SK-MEL-5 (cell line): ENCODE measurements around the gene UBE2R2. TPM values are rescaled to one million over a fixed set of nuclear protein-coding genes. Genes with fewer than 3 reads are reported as not detected.

Experiments
- DNase-seq: peaks from one replicate; pipeline ENCODE4 v3.0.0-alpha.2; 2016; ENCODE audit warnings: low read depth, low spot score
- in situ Hi-C: cut with HindIII; loops from 2 replicates; pipeline ENCODE4 v1.10.0; 2016; ENCODE audit warnings: low sequenced_read_pairs, high pct_unique_total_duplicates, low pct_unique_long_range_greater_than_20kb
- total RNA-seq: library from RNA; depleted of rRNA; stranded (reverse); fragments of >200 nt; shearing (Covaris generic); gene quantifications from 2 replicates; pipeline ENCODE4 v1.2.3, GENCODE V29; 2014

UBE2R2 gene
- total RNA-seq, 1 experiment from 2014 or later = 12.5 TPM

GRCh38 chr9:33905137-33905536, 88.2 kb downstream of the UBE2R2 start:
- DNase-seq = no peak
- in situ Hi-C loops = no loop called here

DNA sequence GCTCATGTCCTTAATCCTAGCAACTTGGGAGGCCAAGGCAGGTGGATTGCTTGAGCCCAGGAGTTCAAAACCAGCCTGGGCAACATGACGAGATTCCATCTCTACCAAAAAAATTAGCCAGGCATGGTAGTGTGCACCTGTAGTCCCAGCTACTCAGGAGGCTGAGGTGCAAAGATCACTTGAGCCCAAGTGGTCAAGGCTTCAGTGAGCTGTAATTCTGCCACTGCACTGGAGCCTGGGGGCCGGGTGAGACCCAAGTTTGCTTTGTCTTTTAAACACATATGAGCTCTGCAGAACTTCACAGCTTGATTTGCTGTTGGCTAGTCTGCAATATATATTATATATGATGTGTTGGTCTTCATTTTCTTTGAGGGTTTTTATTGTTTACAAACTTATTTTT, 89.8 kb downstream of the UBE2R2 start:
- in situ Hi-C loops = no loop called here
- no peak for DNase-seq

DNA sequence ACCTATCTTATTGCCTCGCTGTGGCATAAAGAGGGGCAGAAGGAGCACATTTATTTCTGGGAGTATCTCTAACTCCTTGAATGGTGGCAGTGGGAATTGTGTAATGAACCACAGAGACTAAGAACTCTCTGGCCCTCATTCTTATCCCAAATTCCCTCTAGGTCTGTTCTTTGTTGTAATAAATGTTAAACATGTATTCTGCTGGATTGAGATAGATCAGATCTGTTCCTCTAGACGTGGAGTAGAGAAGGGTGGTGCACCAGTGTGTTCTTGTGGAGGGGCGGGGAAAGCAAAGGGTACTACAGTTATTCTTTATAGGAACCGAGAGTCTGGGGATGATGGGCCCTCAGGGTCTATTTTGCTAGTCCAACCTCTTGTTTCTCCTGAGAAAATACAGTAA, 90.4 kb downstream of the UBE2R2 start:
- in situ Hi-C loops = no loop called here
- no peak for DNase-seq

- in situ Hi-C loops = no loop called here
- DNase-seq = no peak
Measured at GRCh38 chr9:33908114-33908513, 91.2 kb downstream of the UBE2R2 start.

DNA sequence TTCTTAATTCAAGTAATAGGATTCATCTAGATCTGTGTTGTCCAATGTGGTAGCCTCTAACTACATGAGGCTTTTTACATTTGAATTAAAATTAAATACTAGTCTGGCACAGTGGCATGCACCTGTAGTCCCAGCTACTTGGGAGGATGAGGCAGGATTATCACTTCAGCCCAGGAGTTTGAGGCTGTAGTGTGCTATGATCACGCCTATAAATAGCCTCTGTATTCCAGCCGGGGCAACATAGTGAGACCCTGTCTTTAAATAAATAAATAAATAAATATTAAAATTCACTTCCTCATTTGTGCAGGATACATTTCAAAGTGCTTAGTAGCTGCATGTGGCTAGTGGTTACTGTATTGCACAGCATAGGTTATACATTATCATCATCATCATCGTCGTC, 91.8 kb downstream of the UBE2R2 start:
- in situ Hi-C loops = no loop called here
- no peak for DNase-seq

GRCh38 chr9:33913541-33913940, 96.6 kb downstream of the UBE2R2 start:
- in situ Hi-C loops = no loop called here
- DNase-seq = no peak

DNA sequence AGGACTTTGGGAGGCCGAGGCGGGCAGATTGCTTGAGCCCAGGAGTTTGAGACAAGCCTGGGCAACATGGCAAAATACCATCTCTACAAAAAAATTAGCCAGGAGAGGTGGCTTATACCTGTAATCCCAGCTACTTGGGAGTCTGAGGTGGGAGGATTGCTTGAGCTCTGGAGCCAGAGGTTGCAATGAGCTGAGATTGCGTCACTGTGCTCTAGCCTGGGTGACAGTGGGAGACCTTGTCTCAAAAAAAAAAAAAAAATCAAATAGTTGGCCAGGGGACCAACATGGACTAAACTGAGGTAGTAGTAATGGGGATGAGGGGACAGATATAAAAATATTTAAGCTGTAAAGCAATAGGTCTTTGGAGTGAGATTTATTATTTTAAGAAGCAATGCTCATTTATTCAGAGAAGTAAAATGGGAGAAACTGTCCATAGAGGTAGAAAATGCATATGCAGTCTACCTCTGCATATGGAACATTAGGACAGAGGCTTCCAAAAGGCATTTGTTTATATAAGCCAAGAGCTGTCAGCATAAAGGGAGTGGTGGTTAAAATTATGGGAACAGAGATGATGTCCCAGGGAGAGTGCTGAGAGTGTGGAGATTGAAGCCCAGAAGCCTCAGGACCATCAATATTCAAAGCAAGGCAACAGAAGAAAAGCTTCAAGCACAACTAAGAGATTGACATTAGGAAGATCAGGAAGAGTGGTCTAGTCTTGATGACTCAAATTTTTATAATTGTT, 98.1 kb downstream of the UBE2R2 start:
- no peak for DNase-seq

DNA sequence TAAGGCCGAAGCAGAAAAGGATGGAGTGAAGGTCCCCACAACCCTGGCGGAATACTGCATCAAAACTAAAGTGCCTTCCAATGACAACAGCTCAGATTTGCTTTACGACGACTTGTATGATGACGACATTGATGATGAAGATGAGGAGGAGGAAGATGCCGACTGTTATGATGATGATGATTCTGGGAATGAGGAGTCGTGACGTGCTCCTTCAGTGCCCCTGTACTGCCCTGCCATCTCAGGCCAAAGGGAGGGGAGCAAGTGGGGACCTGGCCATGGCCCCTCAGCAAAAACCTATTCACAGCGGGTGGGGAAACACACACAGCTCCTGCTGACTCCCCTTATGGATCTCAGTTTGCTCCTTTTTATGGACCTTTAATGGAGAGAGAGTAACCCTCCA, 100.1 kb downstream of the UBE2R2 start:
- in situ Hi-C loops = no loop called here
- DNase-seq = no peak

More for the DNA sequence above, 98.1 kb downstream of the UBE2R2 start:
- in situ Hi-C loops = no loop called here

GRCh38 chr9:33919276-33919897, 102.4 kb downstream of the UBE2R2 start:
- no peak for DNase-seq
- in situ Hi-C loops = no loop called here

GRCh38 chr9:33921967-33922895, 105.3 kb downstream of the UBE2R2 start:
- DNase-seq = peak; percentile 57
- in situ Hi-C loops = no loop called here

DNA sequence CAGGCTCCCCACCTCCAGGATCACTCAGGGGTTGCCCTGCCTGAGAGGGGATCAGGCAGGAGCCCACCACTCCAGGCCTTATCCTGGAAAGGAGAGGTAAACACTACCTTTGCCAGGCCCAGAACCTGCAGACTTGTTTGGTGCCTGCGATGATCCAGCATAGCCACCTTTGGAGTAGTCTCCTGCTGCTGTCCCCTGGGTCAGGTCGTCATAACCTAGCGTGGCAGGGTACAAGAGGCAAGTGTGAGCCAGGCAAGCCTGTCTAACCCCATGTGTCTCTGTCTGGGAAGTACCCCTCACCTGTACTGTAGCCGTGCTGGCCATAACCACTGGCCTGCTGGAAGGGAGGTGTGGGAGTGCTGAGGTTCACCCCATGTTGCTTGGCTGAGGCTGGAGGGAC, 106.1 kb downstream of the UBE2R2 start:
- in situ Hi-C loops = no loop called here

GRCh38 chr9:33923998-33924701, 107.2 kb downstream of the UBE2R2 start:
- no peak for DNase-seq
- in situ Hi-C loops = no loop called here

More for the DNA sequence above, 106.1 kb downstream of the UBE2R2 start:
- no peak for DNase-seq

GRCh38 chr9:33924978-33925797, 108.2 kb downstream of the UBE2R2 start:
- DNase-seq = peak; percentile 74
- in situ Hi-C loops = no loop called here

DNA sequence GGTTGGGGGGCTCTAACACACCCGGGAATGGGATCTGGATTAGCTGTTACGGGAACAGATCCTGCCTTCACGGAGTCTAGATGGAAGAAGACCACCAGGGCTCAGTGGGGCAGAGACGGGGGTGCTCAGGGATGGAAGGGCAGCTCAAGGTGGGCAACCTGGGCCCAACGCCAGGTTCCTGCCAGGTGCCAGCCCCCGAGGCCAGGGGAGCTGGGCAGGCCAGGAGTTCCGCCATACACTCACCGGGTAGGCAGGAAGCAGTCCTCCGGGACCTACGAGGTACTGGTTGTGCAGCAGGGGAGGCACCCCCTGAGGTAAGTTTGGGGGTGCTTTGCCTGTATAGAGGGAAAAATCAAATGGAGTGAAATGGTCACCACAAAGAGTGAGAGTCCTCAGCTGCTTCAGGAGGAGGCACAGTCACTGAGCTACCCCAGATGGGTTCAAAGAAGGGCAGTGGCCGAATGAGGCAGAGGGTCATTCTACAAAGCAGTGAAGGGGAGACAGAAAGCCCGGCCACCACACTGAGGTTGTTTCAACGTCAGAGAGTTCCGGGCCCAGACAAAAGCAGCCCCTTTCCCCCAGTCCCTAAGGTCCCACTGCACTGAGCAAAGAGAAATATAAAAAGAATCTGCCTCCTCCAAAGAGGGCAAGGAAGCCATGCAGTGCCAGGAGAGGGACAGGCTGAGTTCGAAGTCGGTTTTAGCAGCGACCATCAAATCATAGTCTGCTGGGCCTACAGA, 110.0 kb downstream of the UBE2R2 start:
- DNase-seq = no peak
- in situ Hi-C loops = no loop called here

- no peak for DNase-seq
- in situ Hi-C loops = no loop called here
Measured at GRCh38 chr9:33927694-33928093, 110.7 kb downstream of the UBE2R2 start.

GRCh38 chr9:33931326-33931725, 114.4 kb downstream of the UBE2R2 start:
- in situ Hi-C loops = no loop called here
- no peak for DNase-seq
